PC-9 (cell line): ENCODE data around the gene DNAJC11. TPM values are rescaled to one million over a fixed set of nuclear protein-coding genes. Genes with fewer than 3 reads are reported as not detected.

Experiments used
- BruUV-seq: library from RNA; stranded (reverse); fragments of 400-500 nt; replicated peaks from 2 replicates; lab custom pipeline; 2021; lab: Mats Ljungman, UMichigan
- CTCF ChIA-PET: fragments of 300-600 bp; sonication (Branson Sonifier 250); formaldehyde crosslinking; loops from one replicate; lab custom pipeline; 2022; ENCODE audit warnings: antibody characterized with exemption; lab: Charles Lee
- POLR2A ChIA-PET: fragments of 300-600 bp; sonication (Branson Sonifier 250); formaldehyde crosslinking; loops from one replicate; lab custom pipeline; 2022; ENCODE audit warnings: antibody characterized with exemption; ENCODE audit not compliant: unreplicated experiment; lab: Charles Lee
- DNase-seq, 2 experiments: peaks; one replicate each; pipeline versions ENCODE4 v3.0.0 to v3.0.0-alpha.2; 2015 to 2022; ENCODE audit warnings: mixed read lengths in 1 of 2
- H2AFZ ChIP-seq: fragments of 200-600 bp; sonication (generic); 2 replicates; pipeline ENCODE4 v1.8.1; 2017; ENCODE audit warnings: antibody characterized with exemption
- H3F3A ChIP-seq: fragments of 200-600 bp; sonication (generic); 2 replicates; pipeline ENCODE4 v1.8.1; 2017; ENCODE audit warnings: antibody characterized with exemption, mild to moderate bottlenecking, low read depth; ENCODE audit not compliant: insufficient read depth
- H3K27ac ChIP-seq: fragments of 200-600 bp; sonication (generic); 2 replicates; pipeline ENCODE4 v1.6.1; 2016; ENCODE audit warnings: mixed run types
- H3K27me3 ChIP-seq: fragments of 200-600 bp; sonication (generic); 2 replicates; pipeline ENCODE4 v1.6.1; 2016; ENCODE audit warnings: low read depth, mixed run types; ENCODE audit not compliant: insufficient read depth
- H3K36me3 ChIP-seq: fragments of 200-600 bp; sonication (generic); 2 replicates; pipeline ENCODE4 v1.6.1; 2016; ENCODE audit warnings: low read depth, mixed run types
- H3K4me1 ChIP-seq: fragments of 200-600 bp; sonication (generic); replicated peaks from 2 replicates; pipeline ENCODE4 v1.6.1; 2016; ENCODE audit warnings: mixed run types; ENCODE audit not compliant: insufficient read depth
- H3K4me2 ChIP-seq: fragments of 200-600 bp; sonication (generic); 2 replicates; pipeline ENCODE4 v1.6.1; 2017; ENCODE audit warnings: mixed run types
- H3K4me3 ChIP-seq: fragments of 200-600 bp; sonication (generic); 2 replicates; pipeline ENCODE4 v1.6.1; 2016; ENCODE audit warnings: mixed run types
- H3K79me2 ChIP-seq: fragments of 200-600 bp; sonication (generic); 2 replicates; pipeline ENCODE4 v1.6.1; 2017; ENCODE audit warnings: low read depth, mixed run types
- H3K9me2 ChIP-seq: fragments of 200-600 bp; sonication (generic); 2 replicates; pipeline ENCODE4 v1.8.1; 2017; ENCODE audit warnings: mild to moderate bottlenecking; ENCODE audit not compliant: insufficient read depth
- H3K9me3 ChIP-seq: fragments of 200-600 bp; sonication (generic); 2 replicates; pipeline ENCODE4 v1.8.1; 2016; ENCODE audit warnings: low read depth; ENCODE audit not compliant: insufficient read depth
- H4K20me1 ChIP-seq: fragments of 200-600 bp; sonication (generic); 2 replicates; pipeline ENCODE4 v1.8.1; 2017; ENCODE audit not compliant: insufficient read depth
- CTCF ChIP-seq: fragments of 200-600 bp; sonication (generic); conservative IDR thresholded peaks from 2 replicates; pipeline ENCODE4 v1.6.1; 2017; ENCODE audit warnings: mixed run types, antibody characterized with exemption, mild to moderate bottlenecking, moderate library complexity
- EZH2 ChIP-seq: fragments of 200-600 bp; sonication (generic); IDR thresholded peaks from 2 replicates; pipeline ENCODE4 v1.8.0; 2017; ENCODE audit warnings: antibody characterized with exemption, low read depth
- intact Hi-C: fragments of 100-400 bp; cut with micrococcal nuclease; formaldehyde crosslinking; loops from one replicate; pipeline ENCODE4 v1.10.0; 2022; ENCODE audit not compliant: unreplicated experiment
- total RNA-seq: library from RNA; stranded (reverse); gene quantifications from 2 replicates; pipeline ENCODE4 v1.2.3, GENCODE V29; 2021

The DNAJC11 gene
- total RNA-seq, 1 experiment from 2014 or later: 52.8 TPM

GRCh38 chr1:6623269-6623965 lies 78.2 kb downstream of the DNAJC11 start:
- POLR2A ChIA-PET: interaction anchor here (0.5 to 0.6 kb wide), 2 partner anchors 20 to 597 kb away, joined by 3 to 4 read pairs; no protein-coding TSS in a partner anchor
- Histone ChIP-seq H3K9me3 (no peaks in the 10 kb centered on the region), H3K4me1 (0 out of 2 replicates have a peak, but pooled peaks cover 8% of the 10 kb centered on the region), H3F3A (peaks cover 10% of the 10 kb centered on the region), H3K27me3 (no peaks in the 10 kb centered on the region), H2AFZ (no peak overlapping the region), H3K4me2 (no peak overlapping the region), H3K27ac (no peak overlapping the region), H3K79me2 (0 out of 2 replicates have a peak, but pooled peaks cover 14% of the 10 kb centered on the region), H3K9me2 (no peaks in the 10 kb centered on the region), H3K4me3 (no peak overlapping the region), H3K36me3 (no peaks in the 10 kb centered on the region), H4K20me1 (0 out of 2 replicates have a peak, but pooled peaks cover 6% of the 10 kb centered on the region)
- TF ChIP-seq CTCF: no peak
- no peak for TF ChIP-seq EZH2
- no peak for DNase-seq
- intact Hi-C loops: no loop called here
- no TSS peak for BruUV-seq
- CTCF ChIA-PET: interaction anchor here (0.6 kb wide), 1 partner anchor 157 kb away, joined by 3 read pairs; no protein-coding TSS in a partner anchor

- Histone ChIP-seq H3K36me3 (no peaks in the 10 kb centered on the region), H3K4me3 (no peak overlapping the region), H3K27ac (no peak overlapping the region), H3K9me2 (no peaks in the 10 kb centered on the region), H3F3A (peaks cover 10% of the 10 kb centered on the region), H2AFZ (no peak overlapping the region), H3K9me3 (no peaks in the 10 kb centered on the region), H3K27me3 (no peaks in the 10 kb centered on the region), H3K4me2 (no peak overlapping the region), H3K4me1 (0 out of 2 replicates have a peak, but pooled peaks cover 8% of the 10 kb centered on the region), H3K79me2 (peaks cover 18% of the 10 kb centered on the region; the same call in 1 of the 2 replicates), H4K20me1 (0 out of 2 replicates have a peak, but pooled peaks cover 8% of the 10 kb centered on the region)
- ChIA-PET POLR2A (interaction anchor here (0.5 kb wide), 1 partner anchor 22 kb away, joined by 3 read pairs; no protein-coding TSS in a partner anchor), CTCF (no interaction called here)
- intact Hi-C loops: no loop called here
- no peak for TF ChIP-seq CTCF
- TF ChIP-seq EZH2: no peak
- no peak for DNase-seq
- no TSS peak for BruUV-seq
Observed at GRCh38 chr1:6622396-6623152, 79.0 kb downstream of the DNAJC11 start.
